B cell (primary cell): ENCODE measurements around the gene EFNA5. TPM values are rescaled to one million over a fixed set of nuclear protein-coding genes. Genes with fewer than 3 reads are reported as not detected.

Experiments
- ATAC-seq: fragments of 200-7000 bp; cut with Tn5 transposase; one replicate; pipeline ENCODE4 v1.10.0; 2021; ENCODE audit warnings: low read depth, mild to moderate bottlenecking, moderate number of reproducible peaks, moderate library complexity
- CTCF ChIA-PET: fragments of 350-600 bp; sonication (Branson Sonifier 250); formaldehyde crosslinking; loops from one replicate; lab custom pipeline; 2021; ENCODE audit warnings: antibody characterized with exemption, inconsistent platforms; lab: Charles Lee
- POLR2A ChIA-PET: fragments of 350-600 bp; sonication (Branson Sonifier 250); formaldehyde crosslinking; loops from one replicate; lab custom pipeline; 2021; ENCODE audit warnings: antibody characterized with exemption; lab: Charles Lee
- DNase-seq: peaks from one replicate; pipeline ENCODE4 v3.0.0; 2013
- H2AFZ ChIP-seq: 2 replicates; pipeline ENCODE4 v1.6.1; 2012; ENCODE audit warnings: mild to moderate bottlenecking, low read depth, low read length; ENCODE audit not compliant: insufficient read depth, poor library complexity, severe bottlenecking
- H3K27ac ChIP-seq, 2 donors: 1 replicate in 1 of 2; 2 replicates in 1 of 2; pipeline ENCODE4 v1.5.1; 2012 to 2013; ENCODE audit warnings: low read length in 2 of 2, mild to moderate bottlenecking in 2 of 2, moderate library complexity in 1 of 2
- H3K27me3 ChIP-seq, 4 experiments: fragments of 200-600 bp in 1 of 4; sonication (generic) in 1 of 4; replicated peaks in 1 of 4; 1 replicate in 2 of 4; 2 replicates in 2 of 4; pipeline versions ENCODE4 v1.6.1 to v1.7.0; 2013 to 2016; ENCODE audit warnings: low read length in 3 of 4, mild to moderate bottlenecking in 2 of 4, mixed read lengths in 1 of 4, moderate library complexity in 1 of 4; ENCODE audit not compliant: insufficient read depth in 4 of 4, control insufficient read depth in 3 of 4; ENCODE audit errors: control extremely low read depth in 1 of 4
- H3K36me3 ChIP-seq, 2 experiments: replicated peaks in 1 of 2; 1 replicate in 1 of 2; 2 replicates in 1 of 2; pipeline versions ENCODE4 v1.6.1 to v1.7.1; 2013; ENCODE audit warnings: low read length in 1 of 2; ENCODE audit not compliant: insufficient read depth in 2 of 2, control insufficient read depth in 1 of 2; ENCODE audit errors: control extremely low read depth in 1 of 2, extremely low read depth in 1 of 2
- H3K4me1 ChIP-seq, 2 donors: fragments of 200-600 bp in 1 of 2; sonication (generic) in 1 of 2; 1 replicate in 1 of 2; 2 replicates in 1 of 2; pipeline versions ENCODE4 v1.5.1 to v1.6.1; 2013 to 2017; ENCODE audit warnings: low read length in 2 of 2; ENCODE audit not compliant: control insufficient read depth in 2 of 2, insufficient read depth in 2 of 2
- H3K4me2 ChIP-seq: replicated peaks from 2 replicates; pipeline ENCODE3; 2012; ENCODE audit warnings: mild to moderate bottlenecking, low read depth, low read length; ENCODE audit not compliant: poor library complexity, severe bottlenecking
- H3K4me3 ChIP-seq, 5 experiments: fragments of 200-600 bp in 1 of 5; sonication (generic) in 1 of 5; 1 replicate in 3 of 5; 2 replicates in 2 of 5; pipeline versions ENCODE4 v1.5.1 to v1.7.0; 2011 to 2016; ENCODE audit warnings: low read length in 4 of 5, mild to moderate bottlenecking in 4 of 5, low read depth in 2 of 5, control low read depth in 1 of 5, moderate library complexity in 1 of 5; ENCODE audit not compliant: insufficient read depth in 1 of 5; ENCODE audit errors: control extremely low read depth in 1 of 5, extremely low read depth in 1 of 5
- H3K79me2 ChIP-seq: fragments of 200-600 bp; sonication (generic); one replicate; pipeline ENCODE4 v1.6.0; 2016; ENCODE audit warnings: low read length; ENCODE audit not compliant: control insufficient read depth, insufficient read depth
- H3K9ac ChIP-seq: fragments of 200-600 bp; sonication (generic); 2 replicates; pipeline ENCODE4 v1.6.1; 2017; ENCODE audit warnings: mild to moderate bottlenecking, low read length, moderate library complexity
- H3K9me3 ChIP-seq, 3 donors: one replicate each; pipeline versions ENCODE4 v1.6.1 to v1.7.1; 2013; ENCODE audit warnings: low read length in 2 of 3; ENCODE audit not compliant: control insufficient read depth in 2 of 3, insufficient read depth in 1 of 3; ENCODE audit errors: control extremely low read depth in 1 of 3
- H4K20me1 ChIP-seq: 2 replicates; pipeline ENCODE4 v1.6.0; 2012; ENCODE audit warnings: mild to moderate bottlenecking, low read length; ENCODE audit not compliant: insufficient read depth, control insufficient read depth, poor library complexity, severe bottlenecking
- H3K27ac Mint-ChIP-seq: one replicate; pipeline ENCODE4 v1.8.0; 2021; ENCODE audit warnings: mixed read lengths
- H3K27me3 Mint-ChIP-seq: one replicate; pipeline ENCODE4 v1.8.0; 2021; ENCODE audit warnings: mixed read lengths
- H3K4me1 Mint-ChIP-seq: one replicate; pipeline ENCODE4 v1.8.0; 2021; ENCODE audit warnings: mixed read lengths
- H3K4me3 Mint-ChIP-seq: one replicate; pipeline ENCODE4 v1.8.0; 2021; ENCODE audit warnings: mixed read lengths
- H3K9me3 Mint-ChIP-seq: one replicate; pipeline ENCODE4 v1.8.0; 2022; ENCODE audit warnings: mixed read lengths; ENCODE audit not compliant: insufficient read depth
- CTCF ChIP-seq: fragments of 200-600 bp; IDR thresholded peaks from one replicate; pipeline ENCODE4 v1.8.0; 2022; ENCODE audit warnings: antibody characterized with exemption, mild to moderate bottlenecking
- EZH2 ChIP-seq: IDR thresholded peaks from 2 replicates; pipeline ENCODE4 v1.6.1; 2012; ENCODE audit warnings: borderline replicate concordance, low read depth, mild to moderate bottlenecking, moderate library complexity, low read length; ENCODE audit not compliant: insufficient read depth, poor library complexity, severe bottlenecking
- WGBS: methylation state at CpG from one replicate; pipeline ENCODE4 v1.1.5; 2013; ENCODE audit warnings: missing lambda C conversion rate; ENCODE audit not compliant: insufficient coverage; 5-methylcytosine and 5-hydroxymethylcytosine counted together
- intact Hi-C: fragments of 100-400 bp; cut with micrococcal nuclease; formaldehyde crosslinking; loops from one replicate; pipeline ENCODE4 v1.10.0; 2022
- polyA plus RNA-seq: library from polyadenylated mRNA; depleted of rRNA; stranded (reverse); fragments of >200 nt; gene quantifications from 2 replicates; pipeline ENCODE4 v1.2.3, GENCODE V29; 2012
- total RNA-seq, 2 donors: library from RNA; stranded (reverse); fragments of 120-200 nt in 1 of 2; gene quantifications; 1 replicate in 1 of 2; 2 replicates in 1 of 2; pipeline versions ENCODE4 v1.2.3 to v1.2.4, GENCODE V29; 2013 to 2022

Gene EFNA5
- total and polyA plus RNA-seq, 2 donors (not counting 1 experiment from before 2014, with no cell fraction given) = not detected

DNA sequence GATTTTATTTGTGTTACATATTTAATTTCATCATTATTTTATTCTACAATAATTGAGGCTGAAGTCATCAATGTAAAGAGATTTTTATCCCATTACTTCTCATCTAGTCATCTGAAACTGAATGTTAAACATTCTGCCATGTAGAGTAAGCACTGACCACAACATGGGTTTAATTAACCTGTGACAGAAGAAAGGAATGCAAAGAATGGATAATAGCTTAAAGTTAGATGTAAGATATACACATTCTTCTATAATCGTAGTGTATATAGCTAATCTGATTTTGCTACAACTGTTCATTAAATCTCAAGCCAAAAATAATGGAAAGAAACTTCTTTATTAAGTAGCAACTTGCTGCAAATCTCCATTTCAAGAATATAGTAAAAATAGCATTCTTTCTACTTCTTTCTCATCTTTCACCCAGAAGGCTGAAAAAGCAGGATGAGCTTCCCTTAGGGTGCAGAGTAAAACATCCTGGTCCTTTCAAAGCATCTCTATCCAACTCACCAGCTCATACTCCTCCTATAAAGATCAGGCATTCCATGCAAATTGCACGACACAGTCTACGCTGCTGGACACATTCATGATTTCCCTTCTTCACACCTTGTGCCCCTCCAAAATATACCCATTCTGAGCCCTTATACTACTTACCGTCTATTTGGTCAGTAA, 115.2 kb downstream of the EFNA5 start:
- H4K20me1 ChIP-seq = no peaks in the 10 kb centered on the region
- Mint-ChIP-seq H3K27me3 (no peaks in the 10 kb centered on the region), H3K4me3 (no peak overlapping the region), H3K4me1 (no peaks in the 10 kb centered on the region), H3K9me3 (no peaks in the 10 kb centered on the region), H3K27ac (no peak overlapping the region)
- WGBS = 98% methylated on average over 3 of the region's 4 CpGs
- H3K27me3 ChIP-seq = no peaks in the 10 kb centered on the region
- H3K4me1 ChIP-seq = no peaks in the 10 kb centered on the region
- no peaks in the 10 kb centered on the region for H3K9me3 ChIP-seq
- H3K36me3 ChIP-seq = no peaks in the 10 kb centered on the region
- H3K4me2 ChIP-seq = no peak overlapping the region
- TF ChIP-seq EZH2 = no peak
- no peak for TF ChIP-seq CTCF
- intact Hi-C loops = no loop called here
- ChIA-PET CTCF (interaction anchor here (1.2 kb wide), 1 partner anchor 17 kb away, joined by 4 read pairs; no protein-coding TSS in a partner anchor), POLR2A (no interaction called here)
- no peak overlapping the region for H3K4me3 ChIP-seq
- H3K9ac ChIP-seq = no peak overlapping the region
- DNase-seq = no peak
- H2AFZ ChIP-seq = no peak overlapping the region
- ATAC-seq = no peak
- no peak overlapping the region for H3K27ac ChIP-seq
- no peaks in the 10 kb centered on the region for H3K79me2 ChIP-seq

GRCh38 chr5:107554776-107555424, 115.8 kb downstream of the EFNA5 start:
- Histone ChIP-seq H2AFZ (no peak overlapping the region), H4K20me1 (no peaks in the 10 kb centered on the region), H3K36me3 (no peaks in the 10 kb centered on the region), H3K79me2 (no peaks in the 10 kb centered on the region), H3K9me3 (no peaks in the 10 kb centered on the region), H3K9ac (no peak overlapping the region), H3K4me2 (no peak overlapping the region), H3K4me3 (no peak overlapping the region), H3K27me3 (no peaks in the 10 kb centered on the region), H3K27ac (no peak overlapping the region), H3K4me1 (no peaks in the 10 kb centered on the region)
- Mint-ChIP-seq H3K9me3 (no peaks in the 10 kb centered on the region), H3K27ac (no peak overlapping the region), H3K27me3 (no peaks in the 10 kb centered on the region), H3K4me1 (no peaks in the 10 kb centered on the region), H3K4me3 (no peak overlapping the region)
- ChIA-PET POLR2A (no interaction called here), CTCF (interaction anchor here (1.2 kb wide), 1 partner anchor 18 kb away, joined by 4 read pairs; no protein-coding TSS in a partner anchor)
- DNase-seq (no peak), ATAC-seq (no peak)
- intact Hi-C loops = no loop called here
- TF ChIP-seq CTCF (no peak), EZH2 (no peak)
- 100% methylated on average over 1 of the region's 7 CpGs for WGBS
